ENCODE measurements around the gene NECTIN2.

Gene NECTIN2

DNA sequence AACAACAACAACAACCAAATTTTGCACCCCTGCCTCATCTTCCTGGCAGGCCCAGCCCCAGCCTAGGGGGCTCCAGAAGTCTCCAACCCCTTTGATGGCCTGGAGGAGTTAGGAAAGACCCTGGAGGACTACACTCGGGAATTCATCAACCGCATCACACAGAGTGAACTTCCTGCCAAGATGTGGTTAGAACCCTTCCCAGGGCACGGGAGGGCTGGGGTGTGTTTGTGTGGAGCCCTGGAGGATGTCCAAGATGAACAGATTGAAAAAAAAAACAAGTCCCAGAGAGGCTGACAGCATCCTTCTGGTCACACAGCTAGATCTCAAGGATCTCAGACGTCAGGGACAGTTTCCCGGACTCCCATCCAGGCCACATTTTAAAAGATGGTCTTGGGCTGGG lies 81.6 kb downstream of the NECTIN2 start:
- H3K4me3 ChIP-seq (replicated peaks in 1 of 2; ENCODE audit: low read depth in 2 of 2, low read length in 2 of 2), result no peak overlapping the region
- DNase-seq (ENCODE audit: low read depth in 2 of 2), result peak; percentile 83 to 94
- TF ChIP-seq, protein P1, sequence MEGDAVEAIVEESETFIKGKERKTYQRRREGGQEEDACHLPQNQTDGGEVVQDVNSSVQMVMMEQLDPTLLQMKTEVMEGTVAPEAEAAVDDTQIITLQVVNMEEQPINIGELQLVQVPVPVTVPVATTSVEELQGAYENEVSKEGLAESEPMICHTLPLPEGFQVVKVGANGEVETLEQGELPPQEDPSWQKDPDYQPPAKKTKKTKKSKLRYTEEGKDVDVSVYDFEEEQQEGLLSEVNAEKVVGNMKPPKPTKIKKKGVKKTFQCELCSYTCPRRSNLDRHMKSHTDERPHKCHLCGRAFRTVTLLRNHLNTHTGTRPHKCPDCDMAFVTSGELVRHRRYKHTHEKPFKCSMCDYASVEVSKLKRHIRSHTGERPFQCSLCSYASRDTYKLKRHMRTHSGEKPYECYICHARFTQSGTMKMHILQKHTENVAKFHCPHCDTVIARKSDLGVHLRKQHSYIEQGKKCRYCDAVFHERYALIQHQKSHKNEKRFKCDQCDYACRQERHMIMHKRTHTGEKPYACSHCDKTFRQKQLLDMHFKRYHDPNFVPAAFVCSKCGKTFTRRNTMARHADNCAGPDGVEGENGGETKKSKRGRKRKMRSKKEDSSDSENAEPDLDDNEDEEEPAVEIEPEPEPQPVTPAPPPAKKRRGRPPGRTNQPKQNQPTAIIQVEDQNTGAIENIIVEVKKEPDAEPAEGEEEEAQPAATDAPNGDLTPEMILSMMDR (IDR thresholded peaks at IDR 0.05; ENCODE audit: low read depth, low read length), result no peak

DNA sequence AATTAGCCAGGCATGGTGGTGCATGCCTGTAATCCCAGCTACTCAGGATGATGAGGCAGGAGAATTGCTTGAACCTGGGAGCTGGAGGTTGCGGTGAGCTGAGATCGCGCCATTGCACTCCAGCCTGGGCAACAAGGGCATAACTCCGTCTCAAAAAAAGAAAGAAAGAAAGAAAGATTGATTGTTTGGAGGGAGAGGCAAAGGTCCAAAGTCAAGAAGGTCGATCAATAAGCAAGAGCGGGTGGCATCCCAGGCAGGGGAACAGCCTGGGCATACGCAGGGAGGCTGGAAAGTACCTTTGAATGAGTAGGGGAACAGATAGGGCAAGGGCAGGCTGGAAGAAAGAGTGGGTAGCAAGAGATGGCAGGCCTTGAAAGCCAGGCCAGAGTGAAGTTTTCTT lies 84.0 kb downstream of the NECTIN2 start:
- TF ChIP-seq, protein P1 (IDR thresholded peaks at IDR 0.05; ENCODE audit: low read depth, low read length), result no peak
- H3K4me3 ChIP-seq (replicated peaks in 1 of 2; ENCODE audit: low read depth in 2 of 2, low read length in 2 of 2), result no peak overlapping the region
- DNase-seq (ENCODE audit: low read depth in 2 of 2), result no peak

DNA sequence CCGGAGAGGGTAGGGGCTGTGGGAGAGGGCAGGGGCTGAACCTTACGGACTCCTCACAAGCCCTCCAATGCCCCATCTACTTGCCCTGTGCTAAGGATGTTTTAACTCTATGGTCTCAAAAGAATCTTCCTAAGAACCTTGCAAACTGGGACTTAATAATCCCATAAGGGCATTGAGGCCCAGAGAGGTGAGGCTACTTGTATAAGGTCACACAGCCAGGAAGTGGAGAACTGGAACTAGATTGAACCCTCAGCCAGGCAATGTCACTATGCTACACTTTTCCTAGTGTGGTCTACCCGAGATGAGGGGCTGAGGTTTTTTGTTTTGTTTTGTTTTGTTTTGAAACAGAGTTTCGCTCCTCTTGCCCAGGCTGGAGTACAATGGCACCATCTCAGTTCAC lies 85.4 kb downstream of the NECTIN2 start:
- DNase-seq (ENCODE audit: low read depth in 2 of 2), result no peak
- TF ChIP-seq, protein P1 (IDR thresholded peaks at IDR 0.05; ENCODE audit: low read depth, low read length), result no peak
- H3K4me3 ChIP-seq (replicated peaks in 1 of 2; ENCODE audit: low read depth in 2 of 2, low read length in 2 of 2), result no peak overlapping the region

All from cardiac fibroblast (primary cell).